Measurements from ENCODE around the gene PLVAP. TPM values are rescaled to one million over a fixed set of nuclear protein-coding genes. Genes with fewer than 3 reads are reported as not detected.

Gene PLVAP
- total RNA-seq, 4 donors from 2014 or later = 37.4 to 155 (median 117) TPM

DNA sequence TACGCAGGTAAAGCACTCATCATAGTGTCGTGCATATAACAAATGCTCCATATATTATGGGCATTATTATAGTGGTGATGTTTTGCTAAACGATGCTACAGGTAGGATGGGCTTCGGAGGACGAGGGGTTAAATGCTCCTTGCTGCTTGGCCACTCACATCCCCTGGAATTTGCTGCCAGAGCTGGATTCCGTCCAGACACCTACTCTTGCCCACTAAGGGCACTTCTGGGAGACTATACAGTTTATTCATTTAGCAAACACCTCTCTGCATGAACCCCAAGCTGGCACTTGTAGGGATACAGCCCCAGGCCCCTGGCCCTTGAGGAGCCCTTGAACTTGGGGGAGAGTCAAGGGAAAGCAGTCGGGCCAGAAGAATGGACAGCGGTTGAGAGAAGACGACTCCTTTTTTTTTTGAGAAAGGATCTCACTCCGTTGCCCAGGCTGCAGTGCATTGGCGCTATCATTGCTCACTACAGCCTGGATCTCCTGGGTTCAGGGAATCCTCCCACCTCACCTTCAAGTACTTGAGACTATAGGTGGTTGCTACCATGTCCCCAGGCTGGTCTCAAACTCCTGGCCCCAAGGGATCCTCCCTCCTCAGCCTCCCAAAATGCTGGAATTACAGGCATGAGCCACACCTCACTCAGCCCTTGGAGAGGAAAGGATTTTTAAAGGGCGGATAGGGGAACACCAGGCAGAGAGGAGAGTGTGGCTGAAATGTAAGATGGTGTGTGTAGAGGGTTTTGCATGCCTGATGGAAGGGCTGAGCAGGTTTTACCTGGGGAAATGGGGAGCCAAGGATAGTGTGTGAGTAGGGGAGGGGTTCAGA is 72.5 kb downstream of the PLVAP start:
- Histone ChIP-seq H3K9me3 (no peaks in the 10 kb centered on the region), H3K27ac (replicated peaks in 1 of 4) (peak overlapping the region; percentile 90 to 97 (median 91)), H3K36me3 (peaks cover 0 to 15% (median 7%) of the 10 kb centered on the region in 4 donors), H3K4me3 (peak overlapping the region in 3 of 4 donors; percentile 67 to 93 (median 76)), H3K27me3 (peaks cover 0 to 9% (median 0%) of the 10 kb centered on the region in 4 donors), H3K4me1 (peaks cover 46 to 90% (median 79%) of the 10 kb centered on the region in 4 donors)
- TF ChIP-seq EP300 (IDR thresholded peaks at IDR 0.05) = no peak
- no peak for TF ChIP-seq POLR2A (IDR thresholded peaks at IDR 0.05; ENCODE audit: low read depth)
- intact Hi-C loops (cut with DNase I) = no loop called here
- WGBS = 57% methylated on average over 12 of the region's 12 CpGs
- DNase-seq (ENCODE audit: extremely low spot score) = no peak

DNA sequence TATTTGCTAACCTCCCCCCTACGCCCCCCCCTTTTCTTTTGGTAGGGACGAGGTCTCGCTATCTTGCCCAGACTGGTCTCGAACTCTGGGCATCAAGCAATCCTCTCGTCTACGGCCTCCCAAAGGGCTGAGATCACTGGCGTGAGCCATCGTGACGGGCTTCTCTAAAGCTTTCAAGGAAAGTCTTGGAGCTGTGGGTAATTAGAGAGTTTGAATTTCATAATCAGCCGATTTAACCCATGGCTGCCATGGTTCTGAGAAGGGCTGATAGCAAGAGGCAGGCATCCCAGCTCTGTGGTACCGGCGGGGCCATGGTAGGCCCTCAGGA is 73.2 kb downstream of the PLVAP start:
- no peak for TF ChIP-seq POLR2A (IDR thresholded peaks at IDR 0.05; ENCODE audit: low read depth)
- Histone ChIP-seq H3K4me3 (peak overlapping the region; percentile 77 to 91 (median 82)), H3K27ac (replicated peaks in 1 of 4) (peak overlapping the region; percentile 90 to 97 (median 91)), H3K9me3 (no peaks in the 10 kb centered on the region), H3K36me3 (peaks cover 0 to 15% (median 7%) of the 10 kb centered on the region in 4 donors), H3K27me3 (peaks cover 0 to 9% (median 0%) of the 10 kb centered on the region in 4 donors), H3K4me1 (peaks cover 46 to 87% (median 77%) of the 10 kb centered on the region in 4 donors)
- intact Hi-C loops (cut with DNase I) = no loop called here
- no peak for DNase-seq (ENCODE audit: extremely low spot score)
- 53% methylated on average over 7 of the region's 12 CpGs for WGBS

DNA sequence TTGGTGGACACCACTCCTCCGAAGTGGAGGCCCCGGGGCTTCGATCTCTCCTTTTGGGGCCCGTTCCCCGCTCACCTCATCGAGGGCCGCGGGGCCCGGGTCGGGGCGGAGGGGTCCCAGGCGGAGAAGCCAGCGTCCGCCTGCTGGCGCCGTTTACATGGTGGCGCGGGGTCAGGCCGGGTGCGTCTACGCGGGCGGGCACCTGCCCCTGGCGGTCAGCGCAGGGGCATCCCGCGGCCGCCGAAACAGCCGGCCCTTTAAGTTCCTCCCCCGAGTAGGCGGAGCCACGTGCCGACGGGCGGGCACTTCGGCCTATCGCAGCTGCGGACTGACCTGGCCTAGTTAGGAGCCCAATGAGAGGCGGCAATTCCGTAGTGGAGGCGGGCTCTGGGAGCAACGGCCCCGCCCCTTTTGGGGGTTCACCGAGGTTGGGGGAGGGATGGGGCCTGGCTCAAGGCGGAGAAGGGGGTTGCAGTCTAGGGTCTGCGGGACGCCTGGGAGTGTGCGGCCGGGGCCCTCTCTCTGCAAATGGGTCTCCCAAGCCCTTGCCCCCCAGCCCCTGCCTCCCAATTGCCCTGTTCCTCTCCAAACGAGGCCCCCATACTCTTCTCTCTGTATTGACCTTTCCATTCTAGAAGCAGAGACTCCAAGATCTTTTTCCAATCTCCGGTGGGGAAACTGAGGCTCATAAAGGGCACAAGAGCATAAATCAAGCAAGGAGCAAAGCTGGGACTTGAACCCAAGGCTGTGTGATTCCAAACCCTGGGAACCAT is 73.8 kb downstream of the PLVAP start, which contains the start of gene ABHD8:
ABHD8 (minus strand) TSS at position 259 of the 773 bp plus-strand sequence. CDS start 1,809 bp downstream, outside the sequence.
- Histone ChIP-seq H3K4me1 (peaks cover 46 to 82% (median 71%) of the 10 kb centered on the region in 4 donors), H3K4me3 (peak within 1 kb of the TSS; percentile 77 to 91 (median 82)), H3K9me3 (peaks cover 0 to under 1% (median 0%) of the 10 kb centered on the region in 4 donors), H3K27me3 (peaks cover 0 to 9% (median 0%) of the 10 kb centered on the region in 4 donors), H3K36me3 (peaks cover 0 to 15% (median 8%) of the 10 kb centered on the region in 4 donors), H3K27ac (replicated peaks in 1 of 4) (peak within 1 kb of the TSS; percentile 90 to 97 (median 91))
- WGBS = 3% methylated on average over 19 of the region's 52 CpGs
- intact Hi-C loops (cut with DNase I) = no loop called here
- peak; percentile 98 for DNase-seq (ENCODE audit: extremely low spot score)
- TF ChIP-seq, protein P1, sequence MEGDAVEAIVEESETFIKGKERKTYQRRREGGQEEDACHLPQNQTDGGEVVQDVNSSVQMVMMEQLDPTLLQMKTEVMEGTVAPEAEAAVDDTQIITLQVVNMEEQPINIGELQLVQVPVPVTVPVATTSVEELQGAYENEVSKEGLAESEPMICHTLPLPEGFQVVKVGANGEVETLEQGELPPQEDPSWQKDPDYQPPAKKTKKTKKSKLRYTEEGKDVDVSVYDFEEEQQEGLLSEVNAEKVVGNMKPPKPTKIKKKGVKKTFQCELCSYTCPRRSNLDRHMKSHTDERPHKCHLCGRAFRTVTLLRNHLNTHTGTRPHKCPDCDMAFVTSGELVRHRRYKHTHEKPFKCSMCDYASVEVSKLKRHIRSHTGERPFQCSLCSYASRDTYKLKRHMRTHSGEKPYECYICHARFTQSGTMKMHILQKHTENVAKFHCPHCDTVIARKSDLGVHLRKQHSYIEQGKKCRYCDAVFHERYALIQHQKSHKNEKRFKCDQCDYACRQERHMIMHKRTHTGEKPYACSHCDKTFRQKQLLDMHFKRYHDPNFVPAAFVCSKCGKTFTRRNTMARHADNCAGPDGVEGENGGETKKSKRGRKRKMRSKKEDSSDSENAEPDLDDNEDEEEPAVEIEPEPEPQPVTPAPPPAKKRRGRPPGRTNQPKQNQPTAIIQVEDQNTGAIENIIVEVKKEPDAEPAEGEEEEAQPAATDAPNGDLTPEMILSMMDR (IDR thresholded peaks at IDR 0.05) = peak; percentile 41 to 84 (median 71)
- no peak for TF ChIP-seq EP300 (IDR thresholded peaks at IDR 0.05)
- peak; percentile 74 to 80 for TF ChIP-seq POLR2AphosphoS5 (IDR thresholded peaks at IDR 0.05)
- TF ChIP-seq POLR2A (IDR thresholded peaks at IDR 0.05; ENCODE audit: low read depth) = peak; percentile 31

DNA sequence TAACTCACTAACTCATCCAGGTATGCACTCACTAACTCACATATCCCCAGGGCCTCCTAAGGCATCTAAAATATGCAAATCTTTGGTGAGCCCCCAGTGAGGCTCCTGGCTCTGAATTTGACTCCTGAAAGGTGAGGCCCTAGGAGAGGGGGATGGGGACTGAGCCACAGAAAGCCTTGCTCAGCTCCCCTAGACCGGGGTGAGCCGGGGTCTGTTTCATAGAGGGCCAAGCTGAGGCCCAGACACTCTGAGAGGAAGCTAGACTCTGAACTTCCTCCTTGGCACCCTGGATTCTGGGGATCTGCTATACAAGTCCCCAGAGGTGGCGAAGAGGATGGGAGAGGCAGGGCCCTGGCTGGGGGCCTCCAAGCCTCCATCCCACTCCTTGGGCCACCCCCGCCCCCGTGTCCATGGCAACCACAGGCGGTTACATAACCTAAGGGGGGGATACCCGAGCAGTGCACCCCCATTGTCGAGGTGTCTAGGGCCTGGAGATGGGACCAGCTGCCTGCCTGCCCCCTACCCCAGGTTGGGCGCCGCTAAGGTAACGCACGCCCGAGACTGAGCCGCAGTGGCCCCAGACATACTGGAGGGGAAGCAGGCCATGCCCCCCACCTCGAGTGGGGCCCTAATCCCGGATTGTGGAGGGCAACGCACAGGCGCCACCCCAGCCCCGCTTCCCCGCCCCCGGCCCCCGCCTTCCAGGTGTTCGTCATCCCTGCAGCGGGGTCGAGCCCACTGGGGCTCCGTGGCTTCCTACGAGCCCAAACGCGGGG is 74.6 kb downstream of the PLVAP start:
- Histone ChIP-seq H3K27me3 (peaks cover 0 to 9% (median 0%) of the 10 kb centered on the region in 4 donors), H3K27ac (replicated peaks in 1 of 4) (peak overlapping the region; percentile 90 to 97 (median 91)), H3K36me3 (peaks cover 0 to 21% (median 12%) of the 10 kb centered on the region in 4 donors), H3K4me3 (peak overlapping the region; percentile 77 to 91 (median 82)), H3K4me1 (peaks cover 42 to 74% (median 67%) of the 10 kb centered on the region in 4 donors), H3K9me3 (peaks cover 0 to 5% (median 0%) of the 10 kb centered on the region in 4 donors)
- TF ChIP-seq, protein P1 (IDR thresholded peaks at IDR 0.05) = no peak
- no peak for TF ChIP-seq POLR2AphosphoS5 (IDR thresholded peaks at IDR 0.05)
- no peak for TF ChIP-seq POLR2A (IDR thresholded peaks at IDR 0.05; ENCODE audit: low read depth)
- no peak for DNase-seq (ENCODE audit: extremely low spot score)
- intact Hi-C loops (cut with DNase I) = no loop called here
- WGBS = 43% methylated on average over 2 of the region's 29 CpGs

Other genes with a start within 250 kb of the PLVAP start
- 10 to 100 TPM; 20.7 to 26.2 (median 21.3) TPM for gene USE1, start 162.0 kb downstream of the PLVAP start, total RNA-seq
- 10 to 100 TPM in 1 of 4 donors, 1 to 10 TPM in 3; 6.3 to 18.8 (median 7.8) TPM for gene OCEL1, start 151.1 kb downstream of the PLVAP start, total RNA-seq
- 10 to 100 TPM; 38.6 to 88.0 (median 61.2) TPM for gene NR2F6, start 131.4 kb downstream of the PLVAP start, total RNA-seq
- 10 to 100 TPM in 1 of 4 donors, 1 to 10 TPM in 3; 2.2 to 12.0 (median 6.3) TPM for gene USHBP1, start 112.6 kb downstream of the PLVAP start, total RNA-seq
- 10 to 100 TPM; 72.2 to 92.3 (median 82.5) TPM for gene BABAM1, start 109.9 kb downstream of the PLVAP start, total RNA-seq
- 1 to 10 TPM in 2 of 4 donors, under 1 TPM in 2; under 0.01 to 3.0 (median 0.88) TPM for gene ANKLE1, start 95.4 kb downstream of the PLVAP start, total RNA-seq
- gene ABHD8, start 73.9 kb downstream of the PLVAP start, total RNA-seq = 10 to 100 TPM; 14.7 to 35.4 (median 28.1) TPM
- gene MRPL34, start 71.5 kb downstream of the PLVAP start, total RNA-seq = 100 to 1,000 TPM; 131 to 173 (median 147) TPM
- gene DDA1, start 67.8 kb downstream of the PLVAP start, total RNA-seq = 10 to 100 TPM; 12.0 to 25.4 (median 20.9) TPM
- gene ANO8, start 42.5 kb downstream of the PLVAP start, total RNA-seq = 1 to 10 TPM; 2.9 to 7.4 (median 4.0) TPM
- gene GTPBP3, start 39.8 kb downstream of the PLVAP start, total RNA-seq = 10 to 100 TPM in 2 of 4 donors, 1 to 10 TPM in 2; 8.7 to 13.3 (median 10.2) TPM
- not detected for gene CCDC194, start 16.9 kb upstream of the PLVAP start, total RNA-seq
- gene BST2, start 28.3 kb upstream of the PLVAP start, total RNA-seq = 10 to 100 TPM; 25.3 to 59.7 (median 51.0) TPM
- 10 to 100 TPM; 24.5 to 66.1 (median 56.1) TPM for gene MVB12A, start 42.7 kb upstream of the PLVAP start, total RNA-seq
- gene TMEM221, start 71.3 kb upstream of the PLVAP start, total RNA-seq = under 1 TPM in 2 of 4 donors, not detected in 2; 0.26 to 0.75 TPM
- gene NXNL1, start 83.6 kb upstream of the PLVAP start, total RNA-seq = not detected
- 10 to 100 TPM; 15.9 to 26.1 (median 19.4) TPM for gene SLC27A1, start 93.2 kb upstream of the PLVAP start, total RNA-seq
- gene PGLS, start 134.3 kb upstream of the PLVAP start, total RNA-seq = 10 to 100 TPM; 39.0 to 75.5 (median 49.9) TPM
- gene COLGALT1, start 178.3 kb upstream of the PLVAP start, total RNA-seq = 10 to 100 TPM; 54.2 to 92.6 (median 61.5) TPM